HCT116 (cell line): ENCODE measurements around the gene DHCR24. TPM values are rescaled to one million over a fixed set of nuclear protein-coding genes. Genes with fewer than 3 reads are reported as not detected.

ENCODE experiments used
- ATAC-seq: fragments of 200-7000 bp; cut with Tn5 transposase; 2 replicates; pipeline ENCODE4 v1.9.1; 2020; ENCODE audit warnings: mild to moderate bottlenecking, moderate library complexity
- BruUV-seq: library from RNA; stranded (reverse); fragments of 400-500 nt; replicated peaks from 2 replicates; lab custom pipeline; 2021; lab: Mats Ljungman, UMichigan
- CTCF ChIA-PET: fragments of 300-600 bp; sonication (Branson Sonifier 250); formaldehyde crosslinking; loops from one replicate; lab custom pipeline; 2021; ENCODE audit warnings: antibody characterized with exemption; lab: Charles Lee
- POLR2A ChIA-PET: fragments of 300-600, 350-600 bp; sonication (Branson Sonifier 250); formaldehyde crosslinking; loops from one replicate; lab custom pipeline; 2021; ENCODE audit warnings: antibody characterized with exemption; lab: Charles Lee
- RAD21 ChIA-PET, 2 experiments: fragments of 300-600 bp; sonication (Branson Sonifier 250); formaldehyde crosslinking; loops; one replicate each; lab custom pipeline; 2023; ENCODE audit warnings: low total read pairs in 2 of 2; ENCODE audit not compliant: uncharacterized antibody in 2 of 2, unreplicated experiment in 2 of 2, low non-redundant PET in 1 of 2; lab: Charles Lee
- DNase-seq: peaks from one replicate; pipeline ENCODE4 v3.0.0-alpha.2; 2010; ENCODE audit warnings: low read depth, low spot score
- H2AFZ ChIP-seq: fragments of 200-600 bp; shearing (Covaris generic), sonication (generic); 2 replicates; pipeline ENCODE4 v1.6.1; 2017; ENCODE audit warnings: low read depth, mixed run types, mixed read lengths, antibody characterized with exemption, low read length; ENCODE audit not compliant: poor library complexity, severe bottlenecking
- H3K27ac ChIP-seq: 2 replicates; pipeline ENCODE4 v1.5.1; 2012; ENCODE audit warnings: low read depth, low read length
- H3K27me3 ChIP-seq: fragments of 200-600 bp; sonication (generic); 2 replicates; pipeline ENCODE4 v1.6.1; 2016; ENCODE audit warnings: mixed run types, low read length, mixed read lengths; ENCODE audit not compliant: insufficient read depth
- H3K36me3 ChIP-seq, 2 experiments: fragments of 200-500 bp in 1 of 2; fragments of 200-600 bp in 1 of 2; sonication (Bioruptor generic) in 1 of 2; sonication (generic) in 1 of 2; 2 replicates each; pipeline versions ENCODE4 v1.5.1 to v1.6.1; 2014 to 2016; ENCODE audit warnings: low read length in 2 of 2, inconsistent platforms in 1 of 2, mixed read lengths in 1 of 2, mixed run types in 1 of 2; ENCODE audit not compliant: insufficient read depth in 2 of 2, control insufficient read depth in 1 of 2
- H3K4me1 ChIP-seq, 2 experiments: fragments of 200-600 bp in 1 of 2; sonication (generic) in 1 of 2; 2 replicates each; pipeline versions ENCODE4 v1.5.1 to v1.6.1; 2012 to 2017; ENCODE audit warnings: low read length in 2 of 2, inconsistent platforms in 1 of 2, mild to moderate bottlenecking in 1 of 2, mixed read lengths in 1 of 2, mixed run types in 1 of 2, moderate library complexity in 1 of 2; ENCODE audit not compliant: insufficient read depth in 2 of 2, control insufficient read depth in 1 of 2
- H3K4me2 ChIP-seq: fragments of 200-600 bp; sonication (generic); 2 replicates; pipeline ENCODE4 v1.6.1; 2017; ENCODE audit warnings: mixed run types, low read length, mixed read lengths
- H3K4me3 ChIP-seq, 2 experiments: fragments of 200-600 bp in 1 of 2; sonication (generic) in 1 of 2; replicated peaks in 1 of 2; 2 replicates each; pipeline ENCODE4 v1.5.1; 2011 to 2016; ENCODE audit warnings: low read length in 2 of 2, control low read depth in 1 of 2, low read depth in 1 of 2, mild to moderate bottlenecking in 1 of 2, mixed read lengths in 1 of 2, mixed run types in 1 of 2
- H3K79me2 ChIP-seq: fragments of 200-600 bp; sonication (generic); 2 replicates; pipeline ENCODE4 v1.6.1; 2017; ENCODE audit warnings: mild to moderate bottlenecking, mixed run types, low read length, moderate library complexity, mixed read lengths; ENCODE audit not compliant: insufficient read depth
- H3K9ac ChIP-seq: fragments of 200-600 bp; sonication (generic); 2 replicates; pipeline ENCODE4 v1.6.1; 2016; ENCODE audit warnings: low read length, mixed read lengths
- H3K9me2 ChIP-seq: fragments of 200-600 bp; sonication (generic), shearing (Covaris generic); 2 replicates; pipeline ENCODE4 v1.6.1; 2017; ENCODE audit warnings: mixed run types, mild to moderate bottlenecking, moderate library complexity; ENCODE audit not compliant: insufficient read depth
- H3K9me3 ChIP-seq, 2 experiments: fragments of 200-500 bp in 1 of 2; fragments of 200-600 bp in 1 of 2; sonication (Bioruptor generic) in 1 of 2; sonication (generic) in 1 of 2; 2 replicates each; pipeline ENCODE4 v1.6.1; 2014 to 2017; ENCODE audit warnings: low read length in 2 of 2, mixed read lengths in 2 of 2, inconsistent platforms in 1 of 2, low read depth in 1 of 2, mild to moderate bottlenecking in 1 of 2, mixed run types in 1 of 2, moderate library complexity in 1 of 2; ENCODE audit not compliant: control insufficient read depth in 1 of 2, insufficient read depth in 1 of 2
- H4K20me1 ChIP-seq: fragments of 200-600 bp; sonication (generic), shearing (Covaris generic); 2 replicates; pipeline ENCODE4 v1.6.1; 2017; ENCODE audit warnings: mixed run types, mild to moderate bottlenecking, moderate library complexity; ENCODE audit not compliant: insufficient read depth
- ATF3 ChIP-seq: IDR thresholded peaks from 2 replicates; pipeline ENCODE4 v1.6.1; 2012
- CBX3 ChIP-seq: IDR thresholded peaks from 2 replicates; pipeline ENCODE4 v1.6.1; 2012; ENCODE audit warnings: low read depth
- CEBPB ChIP-seq: IDR thresholded peaks from 2 replicates; pipeline ENCODE4 v1.6.1; 2012; ENCODE audit warnings: low read depth
- ELF1 ChIP-seq: IDR thresholded peaks from 2 replicates; pipeline ENCODE4 v1.6.1; 2012; ENCODE audit warnings: low read depth, borderline replicate concordance
- EZH2phosphoT487 ChIP-seq: fragments of 200-600 bp; IDR thresholded peaks from 2 replicates; pipeline ENCODE4 v1.6.1; 2018; ENCODE audit warnings: antibody characterized with exemption, borderline replicate concordance
- POLR2A ChIP-seq: IDR thresholded peaks from 2 replicates; pipeline ENCODE4 v1.7.0; 2011; ENCODE audit warnings: borderline replicate concordance; ENCODE audit not compliant: insufficient read depth, insufficient read length; ENCODE audit errors: extremely low read depth
- POLR2AphosphoS5 ChIP-seq: IDR thresholded peaks from 2 replicates; pipeline ENCODE4 v1.6.1; 2011; ENCODE audit warnings: mild to moderate bottlenecking, low read depth, low read length, moderate library complexity
- RAD21 ChIP-seq: IDR thresholded peaks from 2 replicates; pipeline ENCODE4 v1.6.1; 2012; ENCODE audit warnings: low read depth, mild to moderate bottlenecking
- SIN3A ChIP-seq: IDR thresholded peaks from 2 replicates; pipeline ENCODE4 v1.6.1; 2012; ENCODE audit warnings: low read depth
- ZBTB33 ChIP-seq: IDR thresholded peaks from 2 replicates; pipeline ENCODE4 v1.6.1; 2011; ENCODE audit warnings: mild to moderate bottlenecking, low read length, moderate library complexity; ENCODE audit not compliant: insufficient replicate concordance; ENCODE audit errors: extremely low read depth
- ZFX ChIP-seq: fragments of 450-650 bp; IDR thresholded peaks from 2 replicates; pipeline ENCODE4 v1.6.1; 2017
- ZNF274 ChIP-seq: fragments of 200-500 bp; sonication (Bioruptor generic); IDR thresholded peaks from 2 replicates; pipeline ENCODE4 v1.6.1; 2014; ENCODE audit warnings: mild to moderate bottlenecking, low read depth, low read length, inconsistent platforms
- intact Hi-C: fragments of 100-400 bp; cut with micrococcal nuclease; formaldehyde crosslinking; loops from 2 replicates; pipeline ENCODE4 v1.10.0; 2022
- total RNA-seq: library from RNA; stranded (reverse); gene quantifications from one replicate; pipeline ENCODE4 v1.2.1, GENCODE V29; 2021; ENCODE audit not compliant: unreplicated experiment

DHCR24 gene
- total RNA-seq, 1 experiment from 2014 or later: 132 TPM

GRCh38 chr1:54835970-54836369 lies 51.0 kb downstream of the DHCR24 start:
- Histone ChIP-seq H3K9me2 (no peaks in the 10 kb centered on the region; the same call in 1 of the 2 replicates), H3K9ac (no peak overlapping the region)
- ATAC-seq: no peak
- TF ChIP-seq ZFX (no peak), ZBTB33 (no peak), EZH2phosphoT487 (no peak), CBX3 (no peak), POLR2AphosphoS5 (no peak), ZNF274 (no peak), ELF1 (no peak), ATF3 (no peak), RAD21 (no peak), POLR2A (no peak), CEBPB (no peak), SIN3A (no peak)
- TF ChIP-seq, all 23 proteins: peak for 0
- H3K4me2 ChIP-seq: no peak overlapping the region
- no peaks in the 10 kb centered on the region for H4K20me1 ChIP-seq
- no peaks in the 10 kb centered on the region for H3K36me3 ChIP-seq
- ChIA-PET CTCF (no interaction called here), RAD21 (no interaction called here), POLR2A (no interaction called here)
- H3K27ac ChIP-seq: no peak overlapping the region
- no peaks in the 10 kb centered on the region for H3K79me2 ChIP-seq
- DNase-seq: no peak
- H3K4me1 ChIP-seq: no peaks in the 10 kb centered on the region
- no TSS peak for BruUV-seq
- H3K9me3 ChIP-seq: no peaks in the 10 kb centered on the region; a peak in 1 of 4 replicates
- no peak overlapping the region for H2AFZ ChIP-seq
- intact Hi-C loops: no loop called here
- no peaks in the 10 kb centered on the region for H3K27me3 ChIP-seq
- no peak overlapping the region for H3K4me3 ChIP-seq
